Head of caudate nucleus (tissue), 42 donors: ENCODE data around the gene RALY.
"Not testable (repeated sequence)": the region's sequence is repeated elsewhere in the genome, so short reads cannot be mapped to it uniquely, and the experiment has no call there.

Experiments used
- DNase-seq, 42 donors: peaks; one replicate each; pipeline versions ENCODE4 v3.0.0 to v3.0.0-alpha.2; 2020 to 2021; ENCODE audit warnings: mixed read lengths in 7 of 42
- intact Hi-C: fragments of 100-400 bp; cut with DNase I; formaldehyde crosslinking; loops from one replicate; pipeline ENCODE4 v1.15.0; 2022

Gene RALY

DNA sequence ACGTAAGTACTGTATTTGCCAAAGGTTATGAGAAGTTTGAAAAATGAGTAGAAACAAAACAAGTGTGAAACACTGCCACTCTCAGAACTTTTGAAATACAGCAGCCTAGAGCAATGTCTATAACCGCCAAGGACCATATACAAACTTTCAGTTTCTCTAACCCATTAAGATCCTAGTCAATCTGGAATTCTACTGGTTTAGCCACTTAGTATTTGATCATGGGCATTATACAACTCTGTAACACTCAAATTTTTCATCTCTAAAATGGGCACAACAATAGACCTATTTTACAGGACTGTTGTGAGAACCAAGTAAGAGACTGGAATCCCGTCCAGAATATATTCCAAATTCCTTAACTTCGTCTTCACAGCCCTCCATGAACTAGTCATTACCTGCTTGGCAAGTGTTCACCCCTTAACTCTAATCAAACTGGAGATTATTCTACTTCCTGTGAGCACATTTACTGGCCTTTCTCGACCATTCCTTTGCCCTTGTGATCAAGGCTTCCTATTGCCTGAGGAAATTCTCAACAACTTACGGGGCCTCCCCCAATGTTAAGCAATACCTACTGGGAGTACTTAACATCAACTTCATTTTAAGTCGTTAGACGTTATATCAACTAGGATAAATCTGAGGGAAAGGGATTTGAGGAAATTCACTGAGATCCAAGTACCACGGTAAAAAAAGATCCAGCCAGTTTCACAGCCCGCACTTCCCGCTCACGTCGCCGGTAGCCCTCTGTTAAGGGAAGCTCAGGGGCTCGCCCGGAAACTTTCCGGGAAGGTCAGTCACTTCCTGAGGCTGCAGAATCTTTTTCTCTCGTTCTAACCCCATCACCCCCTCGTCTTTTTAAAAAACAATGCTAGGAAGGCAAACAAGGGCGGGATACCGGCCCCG, 117.3 kb downstream of the RALY start:
- DNase-seq: no peak
- intact Hi-C loops: loop anchor here (2.0 to 10.0 kb wide), 2 partner anchors 300 to 376 kb away; partner anchors contain the start of genes CHMP4B and ZNF341

DNA sequence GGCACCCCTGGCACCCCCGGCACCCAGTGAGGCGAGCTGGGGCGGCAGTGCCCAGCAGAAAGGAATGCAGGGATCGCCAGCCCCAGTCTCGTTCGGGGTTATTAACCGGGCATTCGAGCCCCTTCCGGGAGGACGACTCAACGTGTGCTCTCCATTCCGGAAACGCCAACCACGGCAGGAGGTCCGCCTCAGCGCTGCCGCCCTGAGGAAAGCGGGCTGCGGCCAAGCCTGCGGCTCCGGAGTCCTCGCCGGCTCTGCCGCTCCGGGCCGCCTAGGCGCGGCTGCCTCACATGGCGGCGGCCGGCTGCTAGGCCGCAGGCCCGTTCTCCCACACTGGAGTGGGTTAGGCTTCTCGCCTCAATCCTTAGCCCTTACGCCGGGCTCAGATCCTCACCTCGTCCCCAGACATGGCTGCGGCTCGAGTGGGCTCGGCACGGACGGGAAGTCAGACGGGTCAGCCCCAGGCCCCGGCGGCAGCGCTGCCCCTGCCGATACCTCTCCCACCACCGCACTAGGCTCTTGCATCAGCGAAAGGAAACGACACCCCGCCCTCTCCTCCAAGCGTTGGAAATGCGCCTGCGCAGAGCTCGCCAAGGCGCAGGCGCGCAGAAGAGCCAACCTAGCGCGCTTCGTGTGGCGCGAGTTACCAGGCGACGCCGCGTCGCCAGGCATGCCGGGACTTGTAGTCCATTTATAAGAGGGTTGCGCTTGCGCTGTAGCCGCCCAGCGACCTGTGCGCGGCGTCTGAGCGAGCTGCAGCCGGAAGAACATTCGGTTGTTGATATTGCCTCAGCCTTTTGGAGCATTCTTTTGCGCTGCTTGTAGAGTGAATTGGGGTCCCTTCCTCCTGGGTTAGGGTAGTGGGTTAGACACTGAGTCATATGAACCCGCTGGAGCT, 118.2 kb downstream of the RALY start, which contains the start of gene EIF2S2:
EIF2S2 (minus strand) TSS at position 542 of the 898 bp plus-strand sequence; CDS start at position 409, 133 bp downstream.
- DNase-seq: peak; percentile 84 to 97 (median 92)
- intact Hi-C loops: loop anchor here (2.0 to 10.0 kb wide), 2 partner anchors 301 to 377 kb away; partner anchors contain the start of genes CHMP4B and ZNF341

DNA sequence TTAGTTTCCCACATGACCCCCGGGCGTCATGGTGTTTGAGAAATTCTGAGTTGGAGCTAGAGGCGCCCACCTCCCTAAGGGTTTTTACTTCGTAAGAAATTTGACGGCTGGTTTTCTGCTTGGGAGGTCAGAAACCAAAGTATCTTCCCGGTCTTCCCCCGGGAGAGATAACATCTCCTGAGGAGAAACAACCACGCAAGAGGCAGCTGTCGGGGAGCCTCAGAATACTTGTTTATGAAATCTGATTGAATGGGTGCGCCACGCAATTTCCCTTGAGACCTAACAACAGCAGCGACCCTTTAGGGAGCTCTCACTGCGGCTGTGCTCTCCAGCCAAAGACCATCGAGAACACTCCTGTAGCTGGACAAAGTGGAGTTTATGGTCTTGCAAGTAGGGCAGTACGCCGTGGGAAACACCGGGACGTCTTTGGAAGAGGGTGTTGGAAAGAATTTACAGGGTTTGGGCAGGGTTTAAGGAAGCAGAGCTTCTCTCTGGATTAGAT, 118.9 kb downstream of the RALY start:
- intact Hi-C loops: loop anchor here (10.0 kb wide), 1 partner anchor 378 kb away; the partner anchor contains the start of gene ZNF341
- peak in 24 of 42 donors; percentile 13 to 60 (median 25) for DNase-seq

DNA sequence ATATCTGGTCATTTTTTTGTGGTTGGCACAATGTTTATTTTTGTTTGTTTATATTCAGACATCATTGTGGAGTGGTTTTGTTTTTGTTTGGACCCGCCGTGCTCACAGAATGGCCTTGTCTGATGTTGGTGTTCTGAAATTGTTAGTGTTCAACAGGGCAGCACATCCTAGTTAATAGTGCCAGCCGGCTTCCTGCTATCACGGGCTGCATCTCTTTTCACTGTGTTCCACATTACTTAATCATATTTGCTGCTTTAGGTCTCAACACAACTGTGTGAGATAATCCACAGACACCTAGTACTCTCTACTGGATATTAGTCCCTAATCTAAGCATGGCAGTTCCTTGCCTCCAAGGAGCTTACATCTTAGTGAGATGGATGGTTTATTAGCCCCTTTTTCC, 121.1 kb downstream of the RALY start:
- no peak for DNase-seq
- intact Hi-C loops: loop anchor here (10.0 kb wide), 1 partner anchor 380 kb away; the partner anchor contains the start of gene ZNF341

DNA sequence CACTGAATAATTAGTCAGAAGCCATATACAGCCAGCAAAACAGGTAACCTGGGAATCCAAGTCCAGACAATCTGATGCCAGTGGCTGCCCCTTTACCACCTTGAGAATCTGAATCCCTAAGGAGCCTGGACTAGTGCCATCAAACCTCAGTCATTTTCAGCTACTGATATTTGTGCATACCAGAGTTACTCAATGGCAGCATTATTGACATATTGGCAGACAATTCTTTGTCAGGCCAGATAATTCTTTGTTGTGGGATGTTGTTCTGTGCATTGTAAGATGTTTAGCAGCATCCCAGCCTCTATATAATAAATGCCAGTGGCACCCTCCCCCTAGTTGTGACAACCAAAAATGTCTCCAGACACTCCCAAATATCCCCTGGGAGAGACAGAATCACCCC, 121.5 kb downstream of the RALY start:
- intact Hi-C loops: loop anchor here (10.0 kb wide), 1 partner anchor 380 kb away; the partner anchor contains the start of gene ZNF341
- no peak for DNase-seq

DNA sequence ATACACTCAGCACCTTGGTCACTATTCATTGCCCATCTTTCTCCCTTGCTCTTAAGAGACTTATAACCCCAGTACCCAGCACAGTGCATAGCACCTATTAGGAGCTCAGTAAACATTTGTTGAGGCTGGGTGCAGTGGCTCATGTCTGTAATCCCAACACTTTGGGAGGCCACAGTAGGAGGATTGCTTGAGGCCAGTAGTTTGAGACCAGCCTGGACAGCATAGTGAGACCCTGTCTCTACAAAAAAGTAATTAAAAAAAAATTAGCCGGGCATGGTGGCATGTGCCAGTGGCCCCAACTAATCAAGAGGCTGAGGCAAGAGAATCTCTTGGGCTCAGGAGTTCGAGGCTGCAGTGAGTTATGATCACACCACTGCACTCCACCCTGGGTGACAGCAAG, 126.5 kb downstream of the RALY start:
- intact Hi-C loops: no loop called here
- DNase-seq: no peak

DNA sequence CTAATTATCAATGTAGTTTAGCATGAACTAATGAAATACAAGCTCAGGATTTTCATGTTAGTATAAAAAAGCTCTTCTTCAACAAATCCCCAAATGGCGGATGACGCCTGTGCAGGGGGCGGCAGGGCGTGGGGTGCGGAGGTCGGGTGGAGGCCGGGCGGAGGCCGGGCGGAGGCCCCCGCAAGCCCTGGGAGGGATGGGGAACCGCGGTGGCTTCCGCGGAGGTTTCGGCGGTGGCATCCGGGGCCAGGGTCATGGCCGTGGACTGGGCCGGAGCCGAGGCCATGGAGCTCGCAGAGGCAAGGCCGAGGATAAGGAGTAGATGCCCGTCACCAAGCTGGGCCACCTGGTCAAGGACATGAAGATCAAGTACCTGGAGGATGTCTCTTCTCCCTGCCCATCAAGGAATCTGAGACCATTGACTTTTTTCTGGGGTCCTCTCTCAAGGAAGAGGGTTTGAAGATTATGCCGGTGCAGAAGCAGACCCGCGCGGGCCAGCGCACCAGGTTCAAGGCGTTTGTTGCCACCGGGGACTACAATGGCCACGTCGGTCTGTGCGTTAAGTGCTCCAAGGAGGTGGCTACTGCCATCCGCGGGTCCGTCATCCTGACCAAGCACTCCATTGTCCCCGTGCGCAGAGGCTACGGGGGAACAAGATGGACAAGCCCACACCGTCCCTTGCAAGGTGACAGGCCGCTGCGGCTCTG, 128.7 kb downstream of the RALY start:
- intact Hi-C loops: no loop called here
- no peak for DNase-seq

DNA sequence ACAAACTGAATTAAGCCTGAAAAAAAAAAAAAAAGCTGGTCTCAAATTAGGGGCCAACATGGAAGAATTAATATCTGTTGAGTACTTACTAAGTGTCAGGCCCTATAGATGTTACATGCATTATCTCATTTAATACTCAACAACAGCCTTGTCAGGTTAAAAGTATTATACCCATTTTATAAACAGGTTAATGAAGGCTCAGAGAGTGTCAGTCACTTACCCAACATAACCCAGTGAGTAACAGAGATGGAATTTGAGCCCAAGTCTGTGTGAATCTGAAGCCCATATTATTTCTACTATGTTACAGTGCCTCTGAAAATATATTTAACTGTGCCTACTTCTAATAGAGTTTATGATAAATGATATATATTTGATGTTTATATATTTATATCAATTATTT, 129.6 kb downstream of the RALY start:
- intact Hi-C loops: no loop called here
- DNase-seq: no peak

DNA sequence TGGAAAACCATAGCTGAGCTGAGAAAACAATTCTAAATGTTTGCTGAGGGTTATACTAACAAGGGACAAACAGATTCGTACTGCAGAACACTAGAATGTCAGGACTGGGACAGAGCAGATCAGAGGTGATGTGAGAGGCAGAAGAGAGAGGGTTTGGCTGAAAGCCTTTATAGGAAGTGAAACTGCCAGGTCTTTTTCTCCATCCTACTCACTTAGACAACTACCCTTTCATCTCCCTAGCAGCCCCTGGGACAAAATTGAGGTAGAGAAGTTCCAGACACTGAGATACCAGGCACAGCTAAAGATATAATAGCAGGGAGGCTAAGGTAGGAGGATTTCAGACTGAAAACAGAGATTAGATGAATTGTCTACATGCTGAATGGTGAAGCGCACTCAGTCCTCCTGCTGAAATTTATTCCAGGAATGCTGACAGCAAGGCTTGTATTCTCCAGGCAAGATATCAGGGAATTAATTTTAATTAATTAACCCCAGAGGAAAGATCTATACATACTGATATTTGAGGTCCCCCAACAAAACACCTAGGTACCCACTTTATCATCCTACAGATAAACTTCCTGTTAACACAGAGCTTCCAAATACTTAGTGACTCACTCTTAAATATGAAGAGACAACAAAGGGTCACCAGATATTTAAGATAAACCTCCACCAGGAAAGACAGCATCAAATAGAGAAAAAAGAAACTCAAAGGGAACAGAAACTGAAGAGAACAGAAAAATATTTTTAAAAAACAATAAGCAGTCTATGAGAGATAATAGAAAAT, 130.9 kb downstream of the RALY start:
- intact Hi-C loops: no loop called here
- DNase-seq: no peak

DNA sequence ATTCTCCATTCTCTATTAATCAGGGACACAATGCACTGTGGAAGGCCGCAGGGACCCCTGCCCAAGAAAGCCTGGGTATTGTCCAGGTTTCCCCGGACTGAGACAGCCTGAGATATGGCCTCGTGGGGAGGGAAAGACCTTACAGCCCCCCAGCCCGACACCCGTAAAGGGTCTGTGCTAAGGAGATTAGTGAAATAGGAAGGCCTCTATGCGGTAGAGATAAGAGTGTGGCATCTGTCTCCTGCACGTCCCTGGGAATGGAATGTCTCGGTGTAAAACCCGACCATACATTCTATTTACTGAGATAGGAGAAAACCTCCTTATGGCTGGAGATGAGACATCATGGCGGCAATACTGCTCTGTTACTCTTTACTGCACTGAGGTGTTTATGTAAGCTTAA, 134.1 kb downstream of the RALY start:
- intact Hi-C loops: no loop called here
- DNase-seq: no peak

DNA sequence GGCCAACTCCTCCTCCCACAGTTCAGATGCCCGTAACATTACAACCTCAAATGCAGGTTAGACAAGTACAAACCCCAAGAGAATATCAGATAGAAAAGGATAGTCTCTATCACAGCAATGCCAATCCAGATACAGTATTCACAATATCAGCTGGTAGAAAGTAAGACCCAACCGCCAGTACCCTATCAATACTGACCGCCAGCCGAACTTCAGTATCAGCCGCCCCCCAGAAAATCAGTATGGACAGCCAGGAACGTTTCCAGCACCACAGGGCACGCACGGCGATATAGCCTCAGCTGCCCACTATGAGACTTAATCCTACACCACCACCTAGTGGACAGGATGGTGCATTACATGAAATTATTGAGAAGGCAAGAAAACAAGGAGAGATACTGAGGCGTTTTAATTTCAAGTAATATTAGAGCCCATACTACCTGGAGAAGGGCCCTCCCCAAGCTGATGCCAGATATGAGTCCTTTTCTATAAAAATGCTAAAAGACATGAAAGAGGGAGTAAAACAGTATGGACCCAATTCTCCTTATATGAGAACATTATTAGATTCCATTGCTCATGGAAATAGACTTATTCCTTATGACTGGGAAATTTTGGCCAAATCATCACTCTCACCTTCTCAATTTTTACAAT, 135.9 kb downstream of the RALY start:
- intact Hi-C loops: no loop called here
- DNase-seq: peak; percentile 12 to 87 (median 58)

DNA sequence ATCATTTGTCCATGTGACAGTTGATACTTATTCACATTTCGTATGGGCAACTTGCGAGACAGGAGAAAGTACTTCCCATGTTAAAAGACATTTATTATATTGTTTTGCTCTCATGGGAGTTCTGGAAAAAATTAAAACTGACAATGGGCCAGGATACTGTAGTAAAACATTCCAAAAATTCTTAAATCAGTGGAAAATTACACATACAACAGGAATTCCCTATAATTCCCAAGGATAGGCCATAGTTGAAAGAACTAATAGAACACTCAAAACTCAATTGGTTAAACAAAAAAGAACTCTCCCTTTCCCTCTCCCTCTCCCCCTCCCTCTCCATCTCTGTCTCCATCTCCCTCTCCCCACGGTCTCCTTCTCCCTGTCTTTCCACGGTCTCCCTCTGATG, 137.8 kb downstream of the RALY start:
- no peak for DNase-seq
- intact Hi-C loops: no loop called here

DNA sequence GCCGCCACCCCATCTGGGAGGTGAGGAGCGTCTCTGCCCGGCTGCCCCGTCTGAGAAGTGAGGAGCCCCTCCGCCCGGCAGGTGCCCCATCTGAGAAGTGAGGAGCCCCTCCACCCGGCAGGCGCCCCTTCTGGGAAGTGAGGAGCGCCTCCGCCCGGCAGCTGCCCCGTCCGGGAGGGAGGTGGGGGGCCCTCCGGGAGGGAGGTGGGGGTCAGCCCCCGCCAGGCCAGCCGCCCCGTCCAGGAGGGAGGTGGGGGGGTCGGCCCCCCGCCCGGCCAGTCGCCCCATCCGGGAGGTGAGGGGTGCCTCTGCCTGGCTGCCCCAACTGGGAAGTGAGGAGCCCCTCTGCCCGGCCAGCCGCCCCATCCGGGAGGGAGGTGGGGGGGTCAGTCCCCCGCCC, 138.8 kb downstream of the RALY start:
- DNase-seq, intact Hi-C loops: not testable (repeated sequence)

DNA sequence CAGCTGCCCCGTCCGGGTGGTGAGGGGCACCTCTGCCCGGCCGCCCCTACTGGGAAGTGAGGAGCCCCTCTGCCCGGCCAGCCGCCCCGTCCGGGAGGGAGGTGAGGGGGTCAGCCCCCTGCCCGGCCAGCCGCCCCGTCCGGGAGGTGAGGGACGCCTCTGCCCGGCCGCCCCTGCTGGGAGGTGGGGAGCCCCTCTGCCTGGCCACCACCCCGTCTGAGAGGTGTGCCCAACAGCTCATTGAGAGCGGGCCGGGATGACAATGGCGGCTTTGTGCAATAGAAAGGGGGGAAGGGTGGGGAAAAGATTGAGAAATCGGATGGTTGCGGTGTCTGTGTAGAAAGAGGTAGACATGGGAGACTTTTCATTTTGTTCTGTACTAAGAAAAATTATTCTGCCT, 139.2 kb downstream of the RALY start:
- intact Hi-C loops, DNase-seq: not testable (repeated sequence)

DNA sequence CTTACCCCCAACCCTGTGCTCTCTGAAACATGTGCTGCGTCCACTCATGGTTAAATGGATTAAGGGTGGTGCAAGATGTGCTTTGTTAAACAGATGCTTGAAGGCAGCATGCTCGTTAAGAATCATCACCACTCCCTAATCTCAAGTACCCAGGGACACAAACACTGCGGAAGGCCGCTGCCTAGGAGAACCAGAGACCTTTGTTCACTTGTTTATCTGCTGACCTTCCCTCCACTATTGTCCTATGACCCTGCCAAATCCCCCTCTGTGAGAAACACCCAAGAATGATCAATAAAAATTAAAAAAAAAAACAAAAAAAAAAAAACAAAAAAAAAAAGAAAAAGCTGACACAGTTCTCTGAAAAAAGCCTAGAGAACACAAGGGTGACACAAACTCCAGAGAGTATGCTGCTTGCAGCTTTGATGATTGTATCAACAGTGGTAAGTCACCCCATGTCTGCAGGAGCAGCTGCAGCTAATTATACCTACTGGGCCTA, 139.7 kb downstream of the RALY start:
- DNase-seq, intact Hi-C loops: not testable (repeated sequence)
